ENCODE data around the gene ZNF219. TPM values are rescaled to one million over a fixed set of nuclear protein-coding genes. Genes with fewer than 3 reads are reported as not detected.

The ZNF219 gene
- total RNA-seq, 4 donors from 2014 or later = 44.2 to 70.0 (median 56.7) TPM

DNA sequence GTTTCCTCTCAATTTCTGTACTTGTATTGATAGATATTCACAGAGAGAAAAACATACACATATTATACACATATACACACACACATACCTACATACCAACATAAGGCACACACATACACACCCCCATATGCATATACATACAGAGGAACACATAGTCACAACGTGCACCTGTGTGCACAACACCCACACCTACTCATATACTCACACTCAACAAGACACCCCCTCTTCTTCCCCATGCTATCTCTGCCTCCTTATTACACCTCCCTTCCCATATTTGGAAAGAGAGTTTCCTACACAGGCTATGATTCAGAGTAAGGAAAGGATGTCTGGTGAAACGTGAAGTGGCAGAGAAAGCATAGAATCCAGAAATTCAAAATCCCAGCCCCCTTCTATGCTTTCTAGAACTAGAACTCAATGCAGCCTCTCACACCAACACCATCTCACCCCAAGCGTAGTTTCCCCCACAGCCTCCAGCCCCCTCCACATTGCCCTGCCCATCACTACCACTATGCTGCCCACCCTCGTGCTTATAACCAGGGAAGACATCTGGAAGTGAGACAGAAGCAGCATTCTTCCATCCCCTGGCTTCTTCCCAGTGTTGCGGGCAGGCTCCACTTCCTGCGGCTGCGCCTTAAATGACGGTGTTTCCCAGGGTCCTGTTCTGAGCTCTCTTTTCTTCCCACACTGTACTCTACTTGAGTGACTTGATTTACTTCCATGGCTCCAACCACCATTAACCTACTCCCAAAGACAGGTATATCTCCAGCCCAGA is 38.4 kb downstream of the ZNF219 start:
- no peak overlapping the region for H3K4me3 ChIP-seq
- no peaks in the 10 kb centered on the region for H3K27me3 ChIP-seq
- peaks cover 3% of the 10 kb centered on the region for H3K4me1 ChIP-seq
- WGBS = 66% methylated on average over 8 of the region's 8 CpGs
- H3K9me3 ChIP-seq = no peaks in the 10 kb centered on the region
- no peak for TF ChIP-seq EP300 (IDR thresholded peaks at IDR 0.05)
- TF ChIP-seq CTCF (IDR thresholded peaks at IDR 0.05) = no peak
- no peak for TF ChIP-seq POLR2A (IDR thresholded peaks at IDR 0.05)
- no peak for TF ChIP-seq POLR2AphosphoS5 (IDR thresholded peaks at IDR 0.05)
- H3K36me3 ChIP-seq = no peaks in the 10 kb centered on the region
- no peak for DNase-seq (ENCODE audit: low spot score in 2 of 2)
- no peak overlapping the region for H3K27ac ChIP-seq

GRCh38 chr14:21058903-21059302 is 39.6 kb downstream of the ZNF219 start:
- no peak for DNase-seq (ENCODE audit: low spot score in 2 of 2)
- 86% methylated on average over 4 of the region's 5 CpGs for whole genome bisulfite sequencing
- Histone ChIP-seq H3K4me3 (no peak overlapping the region), H3K27me3 (no peaks in the 10 kb centered on the region), H3K27ac (no peak overlapping the region), H3K36me3 (no peaks in the 10 kb centered on the region), H3K9me3 (no peaks in the 10 kb centered on the region), H3K4me1 (peaks cover 3% of the 10 kb centered on the region)
- TF ChIP-seq POLR2A (IDR thresholded peaks at IDR 0.05) = no peak
- TF ChIP-seq EP300 (IDR thresholded peaks at IDR 0.05) = no peak
- TF ChIP-seq CTCF (IDR thresholded peaks at IDR 0.05) = no peak
- TF ChIP-seq POLR2AphosphoS5 (IDR thresholded peaks at IDR 0.05) = no peak

GRCh38 chr14:21057803-21058675 is 40.4 kb downstream of the ZNF219 start, which contains the start of gene RNASE8:
RNASE8 (plus strand) TSS chr14:21057822; CDS start chr14:21057893, 71 bp downstream.
- peaks cover 3% of the 10 kb centered on the region for H3K4me1 ChIP-seq
- no peaks in the 10 kb centered on the region for H3K27me3 ChIP-seq
- no peak within 1 kb of the TSS for H3K27ac ChIP-seq
- no peaks in the 10 kb centered on the region for H3K9me3 ChIP-seq
- H3K36me3 ChIP-seq = no peaks in the 10 kb centered on the region
- 71% methylated on average over 8 of the region's 8 CpGs for WGBS
- TF ChIP-seq EP300 (IDR thresholded peaks at IDR 0.05) = no peak
- TF ChIP-seq POLR2A (IDR thresholded peaks at IDR 0.05) = no peak
- no peak for TF ChIP-seq CTCF (IDR thresholded peaks at IDR 0.05)
- no peak for TF ChIP-seq POLR2AphosphoS5 (IDR thresholded peaks at IDR 0.05)
- no peak within 1 kb of the TSS for H3K4me3 ChIP-seq
- no peak for DNase-seq (ENCODE audit: low spot score in 2 of 2)

GRCh38 chr14:21056520-21057163 is 41.8 kb downstream of the ZNF219 start:
- DNase-seq (ENCODE audit: low spot score in 2 of 2) = no peak
- Histone ChIP-seq H3K9me3 (no peaks in the 10 kb centered on the region), H3K4me1 (peaks cover 3% of the 10 kb centered on the region), H3K27me3 (no peaks in the 10 kb centered on the region), H3K27ac (no peak overlapping the region), H3K4me3 (no peak overlapping the region), H3K36me3 (no peaks in the 10 kb centered on the region)
- TF ChIP-seq EP300 (IDR thresholded peaks at IDR 0.05) = no peak
- TF ChIP-seq POLR2A (IDR thresholded peaks at IDR 0.05) = no peak
- TF ChIP-seq POLR2AphosphoS5 (IDR thresholded peaks at IDR 0.05) = no peak
- no peak for TF ChIP-seq CTCF (IDR thresholded peaks at IDR 0.05)
- WGBS = 72% methylated on average over 10 of the region's 10 CpGs
